Stimulated activated CD8-positive, alpha-beta memory T cell treated with anti-CD3 and anti-CD28 coated beads, Interleukin-4, amount 100 ng/mL, for 4 hours (primary cell): ENCODE data around the gene WDR83.
A peak's percentile ranks its signal among the peaks of the same experiment; 100 is the strongest.
"Not testable (repeated sequence)": the region's sequence is repeated elsewhere in the genome, so short reads cannot be mapped to it uniquely, and the experiment has no call there.

Experiments
- DNase-seq, 2 donors: peaks; one replicate each; pipeline ENCODE4 v3.0.0-alpha.2; 2020; ENCODE audit warnings: low read depth in 2 of 2, low spot score in 1 of 2

WDR83 gene

DNA sequence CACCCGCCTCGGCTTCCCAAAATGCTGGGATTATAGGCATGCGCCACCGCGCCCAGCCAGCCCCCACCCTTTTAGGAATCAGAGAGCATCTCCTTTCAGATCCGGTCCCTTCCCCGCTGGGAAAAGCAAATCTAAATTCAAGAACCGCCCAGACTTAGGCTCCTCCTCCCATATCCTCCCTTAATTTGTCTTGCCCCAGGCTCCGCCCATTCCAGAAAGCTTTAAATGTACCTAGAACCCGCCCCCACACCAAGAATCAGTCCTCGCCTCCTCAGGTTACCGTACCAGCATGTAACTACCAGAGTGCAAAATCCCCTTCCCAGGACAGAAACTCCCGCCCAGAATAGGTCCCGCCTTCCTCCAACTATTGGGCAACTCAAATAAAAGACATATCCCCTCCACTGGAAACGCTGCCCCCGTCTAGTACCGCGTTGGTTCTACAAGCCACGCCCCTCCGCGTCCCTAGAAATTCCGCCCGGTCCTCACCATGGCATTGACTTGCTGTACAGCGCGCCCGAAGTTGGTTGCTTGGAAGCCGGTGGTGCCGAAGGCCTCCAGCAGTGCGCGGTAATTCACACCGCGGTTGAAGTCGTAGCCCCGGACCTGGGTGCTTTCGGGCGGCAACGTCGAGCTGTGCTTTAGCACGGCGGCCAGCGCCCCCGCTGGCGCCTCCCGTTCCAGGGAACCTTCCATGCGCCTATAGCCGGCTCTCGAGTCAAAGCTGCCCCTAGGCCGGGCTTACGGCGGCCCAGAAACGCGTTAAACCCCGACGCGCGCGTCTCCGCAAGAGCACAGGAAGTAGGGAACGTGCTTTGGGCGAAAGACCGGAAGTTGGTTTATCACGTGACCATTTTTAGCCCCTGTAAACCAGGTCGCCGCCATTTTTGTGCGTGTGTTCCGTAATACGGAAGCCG lies 14.7 kb downstream of the WDR83 start, which contains the start of gene DHPS:
Gene DHPS (minus strand): TSS at position 807 of the 914 bp plus-strand sequence. CDS start 114 bp downstream, at position 693.
- DNase-seq: peak; percentile 81

DNA sequence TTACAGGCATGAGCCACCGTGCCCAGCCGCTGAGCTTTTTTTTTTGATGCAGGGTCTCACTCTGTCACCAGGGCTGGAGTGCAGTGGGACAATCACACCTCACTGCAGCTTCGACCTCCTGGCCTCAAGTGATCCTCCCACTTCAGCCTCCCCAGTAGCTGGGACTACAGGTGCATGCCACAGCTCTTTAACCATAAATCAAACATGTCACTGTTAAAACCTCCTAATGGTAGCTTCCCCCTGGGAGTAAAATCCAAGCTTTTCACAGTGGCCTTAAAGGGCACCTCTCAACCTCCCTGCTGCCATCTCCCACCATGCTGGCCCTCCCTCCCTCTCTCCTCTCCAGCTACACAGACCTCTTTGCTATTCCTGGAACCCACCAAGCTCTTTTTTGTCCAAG lies 19.2 kb downstream of the WDR83 start:
- no peak for DNase-seq

DNA sequence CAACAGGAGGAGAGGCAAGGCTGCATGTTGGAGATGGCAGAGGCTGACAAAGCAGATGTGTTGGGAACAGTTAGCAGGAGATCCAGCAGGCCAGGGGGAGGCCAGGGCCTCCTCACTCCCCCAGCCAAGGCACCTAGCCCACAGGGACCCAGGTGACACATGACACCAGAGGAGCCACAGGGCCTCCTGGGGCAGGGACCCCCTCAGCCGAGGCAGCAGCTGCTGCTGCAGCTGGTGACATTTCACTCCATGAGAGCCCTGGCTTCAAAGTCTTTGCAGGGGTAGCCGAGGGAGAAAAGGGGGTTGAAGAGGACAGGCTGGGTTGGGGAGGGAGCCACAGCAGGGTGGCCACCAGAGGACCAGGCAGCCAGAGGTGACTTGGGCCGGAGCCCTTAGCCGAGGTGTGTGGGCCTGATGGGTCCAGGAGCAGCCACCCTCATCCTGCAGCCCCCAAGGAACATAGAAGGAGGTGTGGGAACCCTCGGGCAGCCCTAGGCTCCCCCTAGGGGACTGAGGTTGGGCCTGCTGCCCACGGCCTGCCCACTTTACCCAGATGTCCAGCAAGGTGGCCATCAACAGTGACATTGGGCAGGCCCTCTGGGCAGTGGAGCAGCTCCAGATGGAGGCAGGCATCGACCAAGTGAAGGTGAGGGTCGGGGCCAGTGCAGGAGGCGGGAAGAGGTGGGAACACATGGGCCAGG lies 21.0 kb downstream of the WDR83 start, which contains the start of gene GNG14:
Gene GNG14 (plus strand): TSS at position 503 of the 701 bp plus-strand sequence. CDS start 51 bp downstream, at position 554.
- DNase-seq: no peak

DNA sequence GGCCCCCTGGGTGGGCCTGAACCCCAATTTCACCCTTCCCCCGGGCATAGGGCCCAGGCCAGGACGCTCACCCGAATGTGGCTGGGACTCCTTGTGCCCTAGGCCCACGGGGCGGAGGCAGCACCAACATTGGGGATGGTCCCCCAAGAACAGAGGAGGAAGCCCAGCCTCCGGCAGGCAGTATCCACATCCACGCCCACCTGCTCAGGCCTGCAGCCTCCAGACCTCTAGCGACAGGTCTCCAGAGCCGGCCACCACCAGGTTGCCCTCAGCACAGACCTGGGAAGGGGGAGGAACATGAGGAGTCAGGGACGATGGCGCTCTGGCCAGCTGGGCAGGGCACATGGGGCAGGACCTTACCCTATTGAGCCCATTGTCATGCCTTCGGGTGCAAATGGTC lies 22.4 kb downstream of the WDR83 start:
- no peak for DNase-seq

DNA sequence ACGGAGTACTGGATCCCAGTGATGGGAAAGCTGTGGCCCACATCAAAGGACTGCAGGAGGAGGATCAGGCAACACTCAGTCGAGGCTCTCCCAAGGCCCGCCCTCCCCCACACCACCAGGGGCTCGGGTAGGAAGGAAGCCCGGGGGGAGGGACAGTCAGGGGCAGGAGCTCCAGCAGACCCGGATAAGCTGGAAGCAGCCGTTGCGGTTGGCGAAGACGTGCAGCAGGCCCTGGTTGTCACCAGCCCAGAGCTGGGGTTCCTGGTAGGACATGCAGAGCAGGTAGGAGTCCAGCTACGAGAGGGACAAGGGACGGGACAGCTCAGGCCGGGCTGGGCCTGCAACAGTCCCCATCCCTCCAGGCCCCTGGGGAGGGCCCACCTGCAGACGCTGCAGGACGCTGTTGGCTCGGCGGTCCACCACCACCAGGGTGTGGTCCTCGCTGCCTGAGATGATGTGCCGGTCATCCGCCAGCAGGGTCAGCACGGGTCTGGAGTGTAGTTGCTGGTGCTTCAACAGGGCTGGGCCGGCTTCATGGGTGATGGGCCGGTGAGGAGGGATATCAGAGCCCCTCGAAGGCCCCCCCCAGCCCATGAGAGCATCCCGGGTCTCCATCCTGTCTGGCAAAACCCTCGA lies 23.1 kb downstream of the WDR83 start:
- DNase-seq: no peak

DNA sequence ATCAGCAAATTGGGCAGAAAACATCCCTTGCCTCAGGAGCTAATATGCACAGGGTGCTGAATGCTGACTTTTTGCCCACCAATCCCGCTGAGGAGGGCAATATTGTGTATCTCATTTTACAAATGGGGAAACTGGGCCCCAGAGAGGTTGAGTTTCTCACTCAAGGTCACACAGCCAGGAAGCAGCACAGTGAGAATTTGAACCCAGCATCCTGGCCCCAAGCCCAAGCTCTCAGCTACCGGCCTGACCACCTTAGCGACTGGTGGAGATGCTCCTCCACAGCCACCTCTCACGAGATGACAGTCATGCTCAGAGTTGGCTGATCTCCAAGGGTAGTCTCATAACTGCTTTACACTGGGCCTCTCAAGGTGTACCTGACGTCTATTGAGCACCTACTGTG lies 26.4 kb downstream of the WDR83 start:
- no peak for DNase-seq

DNA sequence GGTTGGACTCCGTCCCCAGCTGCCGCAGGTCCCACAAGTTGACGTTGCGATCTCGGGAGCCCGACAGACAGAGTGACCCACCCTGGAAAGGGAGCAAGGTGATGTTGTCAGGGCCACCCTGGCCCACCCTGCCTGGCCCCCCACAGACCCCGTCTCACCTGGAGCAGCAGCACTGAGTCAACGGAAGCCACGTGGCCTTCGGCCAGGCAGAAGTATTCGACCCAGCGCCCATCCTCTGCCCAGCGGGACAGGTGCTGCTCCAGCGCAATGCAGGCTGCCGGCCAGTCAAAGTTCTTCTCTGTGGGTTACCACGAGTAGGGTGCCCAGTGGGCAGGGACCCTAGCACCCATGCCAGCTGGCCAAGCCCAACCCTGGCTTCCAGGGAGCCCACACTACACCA lies 28.0 kb downstream of the WDR83 start:
- DNase-seq: no peak

DNA sequence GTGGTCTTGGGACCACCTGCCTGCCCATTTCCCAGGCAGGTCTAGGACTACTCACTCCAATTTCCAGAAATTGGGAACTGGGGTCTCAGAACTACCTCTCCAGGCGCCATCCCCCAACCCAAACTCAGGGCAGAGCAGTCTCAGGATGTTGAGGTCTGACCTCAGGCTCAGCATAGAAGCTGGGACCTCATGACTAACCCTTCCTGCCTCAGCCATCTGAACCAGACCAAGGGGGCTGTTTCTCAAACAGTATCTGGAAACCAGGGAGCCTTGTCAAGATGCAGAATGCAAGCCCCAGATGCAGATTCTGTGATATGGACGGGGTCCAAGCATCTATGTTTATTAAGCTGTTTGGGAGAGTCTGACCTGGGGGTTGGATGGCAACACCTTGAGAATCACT lies 28.5 kb downstream of the WDR83 start:
- DNase-seq: no peak

DNA sequence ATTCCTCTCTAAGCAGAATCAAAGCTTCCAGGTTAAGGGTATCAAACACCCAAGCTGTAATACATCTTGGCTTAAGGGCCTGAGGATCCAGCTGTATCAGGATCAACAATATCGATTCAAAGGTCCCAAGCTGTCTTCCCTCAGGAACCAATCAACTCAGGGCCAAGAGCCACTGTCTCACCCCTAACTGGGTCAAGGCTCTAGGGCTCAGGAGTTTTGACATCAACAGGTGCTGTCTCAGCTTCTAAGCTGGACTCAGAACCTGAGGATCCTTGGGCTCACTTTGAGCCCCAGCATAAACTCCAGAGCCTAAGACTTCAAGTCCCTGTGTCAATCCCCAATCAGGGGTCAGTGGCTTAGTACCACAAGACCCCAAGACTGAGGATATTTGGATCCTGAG lies 28.9 kb downstream of the WDR83 start:
- no peak for DNase-seq

DNA sequence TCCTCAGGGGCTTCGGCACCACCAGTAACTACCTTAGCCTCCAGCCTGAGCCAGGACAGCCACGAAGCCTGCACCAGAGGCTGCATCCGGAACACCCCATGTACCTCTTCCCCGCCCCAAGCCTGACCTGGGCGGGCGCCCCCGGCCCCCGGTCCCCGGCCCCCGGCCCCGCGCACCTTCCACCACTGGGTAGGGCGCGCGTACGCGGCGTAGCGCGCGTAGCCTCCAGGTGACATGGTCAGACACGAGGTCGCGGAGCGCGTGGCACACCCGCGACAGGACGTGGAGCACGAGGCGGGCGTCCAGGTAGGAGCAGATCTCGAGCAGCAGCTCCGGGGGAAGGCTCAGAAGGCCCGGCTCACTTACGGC lies 29.4 kb downstream of the WDR83 start:
- DNase-seq: no peak

DNA sequence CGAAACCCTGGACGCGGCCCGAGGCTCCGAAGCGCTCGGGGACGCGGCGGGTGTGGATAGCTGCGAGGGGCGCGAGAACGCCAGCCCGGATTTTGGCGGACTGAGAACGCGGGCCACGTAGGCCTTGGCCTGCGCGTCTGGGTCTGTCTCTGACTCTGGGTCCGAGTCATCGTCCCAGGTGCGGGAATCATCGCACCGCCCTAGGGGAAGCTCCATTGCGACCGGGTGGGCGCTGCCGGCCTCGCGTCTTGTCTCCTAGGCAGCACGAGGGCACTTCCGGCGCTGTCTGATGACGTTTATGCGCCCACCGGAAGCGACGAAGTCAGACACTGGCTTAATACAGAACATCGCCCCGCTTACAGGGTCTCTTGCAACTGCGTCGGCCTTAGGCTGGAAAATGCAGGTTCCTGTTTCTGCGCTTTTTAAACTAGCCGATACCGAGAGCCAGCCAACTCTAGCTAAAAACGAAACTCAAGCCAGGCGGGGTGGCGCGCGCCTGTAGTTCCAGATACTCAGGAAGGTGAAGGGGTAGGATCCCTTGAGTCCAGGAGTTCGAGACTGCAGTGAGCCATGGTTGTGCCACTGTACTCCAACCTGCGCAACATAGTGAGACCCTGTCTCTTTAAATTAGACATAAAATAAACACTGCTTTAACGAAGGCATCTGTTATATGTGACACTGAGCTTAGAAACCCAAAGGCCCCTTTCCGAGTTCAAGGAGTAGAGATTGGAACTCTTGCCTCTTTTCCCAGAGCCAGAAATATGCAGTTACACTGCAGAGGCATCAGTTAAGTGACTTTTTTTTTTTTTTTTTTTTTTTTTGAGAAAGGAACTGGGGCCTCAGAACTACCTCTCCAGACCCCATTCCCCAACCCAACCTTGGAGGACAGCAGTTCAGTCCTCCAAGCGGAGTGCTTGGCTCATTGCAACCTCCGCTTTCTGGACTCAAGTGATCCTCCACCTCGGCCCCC lies 30.0 kb downstream of the WDR83 start, which contains the start of gene FBXW9:
Gene FBXW9 (minus strand): TSS at position 266 of the 970 bp plus-strand sequence. CDS start 50 bp downstream, at position 216.
- peak; percentile 95 to 99 for DNase-seq

DNA sequence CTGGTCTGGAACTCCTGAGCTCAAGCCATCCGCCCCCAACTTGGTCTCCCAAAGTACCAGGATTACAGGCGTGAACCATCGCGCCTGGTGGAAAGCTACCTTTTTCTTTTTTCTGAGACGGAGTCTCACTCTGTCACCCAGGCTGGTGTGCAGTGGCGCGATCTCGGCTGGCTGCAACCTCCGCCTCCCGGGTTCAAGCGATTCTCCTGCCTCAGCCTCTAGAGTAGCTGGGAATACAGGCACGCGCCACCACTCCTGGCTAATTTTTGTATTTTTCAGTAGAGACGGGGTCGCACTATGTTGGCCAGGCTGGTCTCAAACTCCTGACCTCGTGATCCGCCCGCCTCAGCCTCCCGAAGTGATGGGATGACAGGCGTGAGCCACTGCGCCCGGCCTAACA lies 30.8 kb downstream of the WDR83 start:
- not testable (repeated sequence) for DNase-seq

DNA sequence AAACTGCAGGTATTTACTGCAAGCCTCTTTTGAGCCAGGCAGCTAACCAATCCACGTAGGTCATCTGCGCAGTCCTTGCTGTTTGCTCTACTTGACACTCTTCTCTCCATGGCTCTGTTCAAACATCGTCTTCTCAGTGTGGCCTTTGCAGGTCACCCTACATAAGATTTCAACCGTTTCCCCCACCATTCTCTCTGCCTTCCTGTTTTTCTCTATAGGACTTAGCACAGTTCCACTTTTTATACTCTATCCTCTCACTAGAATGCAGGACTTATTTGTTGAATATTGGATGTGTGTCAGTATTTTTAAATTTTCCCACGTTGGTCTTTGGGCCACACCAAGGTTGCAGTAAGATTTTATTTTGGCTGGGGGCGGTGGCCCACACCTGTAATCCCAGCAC lies 31.5 kb downstream of the WDR83 start:
- DNase-seq: no peak

DNA sequence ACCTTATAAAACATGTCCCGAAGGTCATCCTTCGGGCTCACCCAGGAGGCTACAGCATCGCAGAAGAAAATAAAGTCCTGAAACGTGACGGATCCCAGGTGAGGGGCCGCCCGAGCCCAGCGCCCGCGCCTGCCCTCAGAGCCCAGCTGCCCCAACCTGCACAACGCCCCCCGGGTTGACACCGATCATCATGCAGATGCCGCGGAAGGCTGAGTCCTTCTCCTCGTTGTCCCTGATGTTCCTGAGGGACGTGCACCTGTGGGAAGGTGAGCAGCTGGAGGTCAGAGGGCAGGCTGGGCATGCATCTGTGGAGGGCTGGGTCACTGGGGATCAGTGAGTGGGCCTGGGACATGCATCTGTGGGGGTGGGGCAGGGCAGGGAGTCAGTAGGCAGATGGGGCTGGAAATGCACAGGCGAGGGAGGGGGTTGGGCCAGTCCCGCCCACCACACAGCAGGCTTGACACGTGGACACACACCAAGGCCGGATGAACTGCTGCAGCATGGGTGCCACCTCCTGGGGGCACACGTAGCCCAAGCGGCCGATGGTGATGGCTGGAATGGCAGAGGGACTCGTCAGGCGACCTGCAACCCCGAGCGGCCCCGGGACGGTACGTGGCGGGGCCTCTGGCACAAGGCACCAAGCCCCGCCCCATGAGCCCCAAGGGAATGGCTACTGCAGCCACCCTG lies 35.1 kb downstream of the WDR83 start:
- DNase-seq: no peak

DNA sequence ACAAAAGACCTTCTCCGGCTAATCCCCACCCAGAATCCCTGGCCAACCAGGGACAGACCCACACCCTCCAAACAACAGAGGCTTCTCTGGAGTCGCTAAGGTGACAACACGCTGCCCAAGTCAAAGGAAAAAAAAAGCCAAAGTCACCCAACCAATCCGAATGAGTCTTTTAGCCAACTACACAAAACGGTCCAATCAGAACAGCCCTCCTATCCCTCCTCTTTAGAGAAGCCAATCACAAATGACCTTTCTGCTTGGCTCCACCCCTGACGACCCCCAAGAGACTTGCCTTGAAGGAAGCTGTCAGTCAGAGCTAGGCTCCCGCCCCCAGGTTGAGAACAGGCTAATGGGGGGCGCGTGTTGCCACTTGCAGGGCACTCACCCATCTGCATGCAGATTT lies 36.4 kb downstream of the WDR83 start:
- no peak for DNase-seq

DNA sequence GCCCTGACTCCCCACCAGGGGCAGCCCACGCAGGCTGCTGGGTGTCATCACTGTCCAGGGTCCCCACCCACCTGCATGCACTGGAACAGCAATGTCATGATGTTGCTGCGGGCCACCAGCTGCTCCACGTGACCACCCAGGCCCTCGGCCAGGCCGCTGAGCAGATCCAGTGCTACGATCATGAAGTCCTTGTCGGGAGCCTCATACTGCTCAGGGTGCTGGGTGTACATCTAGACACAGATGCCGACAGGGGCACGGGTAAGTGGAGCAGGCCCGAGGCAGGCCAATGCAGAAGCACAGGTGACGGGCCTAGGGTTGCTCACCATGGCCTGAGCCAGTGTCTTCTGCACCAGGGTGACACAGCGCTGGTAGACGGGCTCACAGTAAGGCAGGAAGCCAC lies 38.6 kb downstream of the WDR83 start:
- DNase-seq: no peak

DNA sequence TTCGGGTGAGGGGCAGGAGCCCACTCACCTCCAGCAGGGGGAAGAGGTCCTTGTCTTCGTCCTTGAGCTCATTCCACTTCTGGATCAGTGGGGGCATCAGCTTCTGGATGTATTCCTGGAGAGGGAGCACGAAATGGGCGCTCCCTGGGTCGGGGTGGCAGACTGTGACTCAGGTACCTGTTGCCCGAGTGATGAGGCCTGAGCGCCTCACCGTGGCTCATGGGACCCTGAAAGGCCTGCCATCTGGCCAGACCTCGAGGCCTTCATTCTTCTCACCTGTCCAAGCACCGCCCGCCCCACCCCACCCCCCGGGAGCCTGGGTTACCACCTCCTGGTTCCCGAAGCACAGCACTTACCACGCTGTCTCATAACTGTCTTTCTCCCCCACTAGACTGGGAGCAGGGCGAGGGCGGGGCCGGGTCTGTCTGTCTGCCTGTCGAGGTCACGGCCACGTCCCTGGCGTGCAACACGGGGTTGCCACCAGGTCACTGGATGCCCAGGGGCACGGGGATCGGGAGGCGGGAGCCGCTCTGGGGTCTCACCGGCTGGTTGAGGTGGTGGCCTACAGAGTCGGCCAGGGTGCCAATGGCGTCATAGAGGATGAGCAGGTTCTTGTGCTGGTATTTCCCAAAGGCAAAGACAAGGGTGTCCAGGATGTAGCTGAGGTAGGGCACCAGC lies 39.2 kb downstream of the WDR83 start:
- DNase-seq: no peak

DNA sequence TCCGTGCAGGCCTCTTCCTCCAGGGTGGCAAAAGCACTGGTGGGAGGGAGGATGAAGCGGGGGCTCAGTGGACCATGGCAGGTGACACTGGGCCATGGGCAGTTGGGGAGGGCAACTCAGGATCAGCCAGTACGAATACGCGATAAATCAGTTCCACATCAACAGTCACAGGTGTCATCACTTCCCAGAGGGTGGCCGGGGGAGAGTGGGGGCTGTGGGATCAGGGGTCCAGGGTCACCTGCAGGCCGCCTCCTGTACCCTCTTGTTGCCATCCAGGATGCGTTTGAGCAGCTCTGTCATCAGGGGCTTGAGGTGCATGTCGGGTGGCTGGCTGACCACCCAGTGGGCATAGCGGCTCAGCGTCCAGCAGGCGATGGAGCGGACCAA lies 39.7 kb downstream of the WDR83 start:
- no peak for DNase-seq

DNA sequence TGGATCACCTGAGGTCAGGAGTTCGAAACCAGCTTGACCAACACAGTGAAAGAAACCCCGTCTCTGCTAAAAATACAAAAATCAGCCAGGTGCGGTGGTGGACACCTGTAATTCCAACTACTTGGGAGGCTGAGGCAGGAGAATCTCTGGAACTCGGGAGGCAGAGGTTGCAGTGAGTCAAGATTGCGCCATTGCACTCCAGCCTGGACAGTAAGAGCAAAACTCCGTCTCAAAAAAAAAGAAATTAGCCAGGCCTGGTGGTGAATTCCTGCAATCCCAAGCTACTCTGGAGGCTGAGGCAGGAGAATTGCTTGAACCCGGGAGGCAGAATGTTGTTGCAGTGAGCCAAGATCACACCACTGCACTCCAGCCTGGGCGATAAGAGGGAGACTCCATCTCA lies 42.0 kb downstream of the WDR83 start:
- no peak for DNase-seq
